A549 (cell line): Measurements from ENCODE around the gene SETD1B. TPM values are rescaled to one million over a fixed set of nuclear protein-coding genes. Genes with fewer than 3 reads are reported as not detected.

Experiments used
- ATAC-seq, 2 experiments: fragments of 200-7000 bp in 1 of 2; fragments of >200 bp in 1 of 2; cut with Nextera tagmentation in 1 of 2; cut with Tn5 transposase in 1 of 2; 3 replicates each; pipeline versions ENCODE4 v1.8.0 to v1.9.1; 2018 to 2020; ENCODE audit warnings: mild to moderate bottlenecking in 1 of 2, moderate library complexity in 1 of 2
- CTCF ChIA-PET: fragments of 300-600 bp; sonication (Branson Sonifier 250); formaldehyde crosslinking; extraction: SDS; loops from one replicate; lab custom pipeline; 2021; ENCODE audit warnings: antibody characterized with exemption, inconsistent platforms; lab: Yijun Ruan, JAX
- POLR2A ChIA-PET: fragments of 350-600 bp; formaldehyde crosslinking; extraction: SDS; loops from one replicate; lab custom pipeline; 2021; ENCODE audit warnings: antibody characterized with exemption, inconsistent platforms; lab: Yijun Ruan, JAX
- DNase-seq, 2 experiments: peaks; one replicate each; pipeline versions ENCODE4 v3.0.0 to v3.0.0-alpha.2; 2011 to 2016; ENCODE audit warnings: low read depth in 1 of 2, low spot score in 1 of 2
- FAIRE-seq: peaks from 2 replicates; lab custom pipeline; 2011; peaks lifted over from hg19 to GRCh38; lab: Jason Lieb, UNC
- H3K27ac ChIP-seq, 2 experiments: fragments of >200 bp; sonication (Bioruptor Twin); formaldehyde crosslinking; 3 replicates each; pipeline ENCODE4 v1.5.1; 2016 to 2017
- H3K4me1 ChIP-seq: fragments of >200 bp; sonication (Bioruptor Twin); formaldehyde crosslinking; 3 replicates; pipeline ENCODE4 v1.6.1; 2016
- H3K4me2 ChIP-seq: fragments of >200 bp; sonication (Bioruptor Twin); formaldehyde crosslinking; 3 replicates; pipeline ENCODE4 v1.6.1; 2016
- H3K4me3 ChIP-seq: fragments of >200 bp; sonication (Bioruptor Twin); formaldehyde crosslinking; 3 replicates; pipeline ENCODE4 v1.5.1; 2016
- H3K9me3 ChIP-seq: fragments of >200 bp; sonication (Bioruptor Twin); formaldehyde crosslinking; 3 replicates; pipeline ENCODE4 v1.6.1; 2016
- BHLHE40 ChIP-seq: IDR thresholded peaks from 2 replicates; pipeline ENCODE4 v1.6.1; 2012; ENCODE audit warnings: low read depth, low read length, inconsistent platforms
- CBX8 ChIP-seq: fragments of 200-600 bp; sonication (generic); IDR thresholded peaks from 2 replicates; pipeline ENCODE4 v1.6.1; 2016
- CEBPB ChIP-seq, 2 experiments: fragments of >200 bp in 1 of 2; sonication (Bioruptor Twin) in 1 of 2; formaldehyde crosslinking in 1 of 2; IDR thresholded peaks; 2 replicates each; pipeline ENCODE4 v1.6.1; 2012 to 2016
- EP300 ChIP-seq, 2 experiments: fragments of >200 bp; sonication (Bioruptor Twin); formaldehyde crosslinking; IDR thresholded peaks; 2 replicates in 1 of 2; 3 replicates in 1 of 2; pipeline ENCODE4 v1.6.1; 2016 to 2017
- ESRRA ChIP-seq: fragments of 150-350 bp; IDR thresholded peaks from 2 replicates; pipeline ENCODE4 v1.6.1; 2014; ENCODE audit warnings: mild to moderate bottlenecking, low read length, borderline replicate concordance
- FOSB ChIP-seq: fragments of 250-450 bp; sonication (Bioruptor Pico); IDR thresholded peaks from 2 replicates; pipeline ENCODE4 v1.5.0; 2020; ENCODE audit warnings: mild to moderate bottlenecking, moderate library complexity
- GATA3 ChIP-seq: IDR thresholded peaks from 2 replicates; pipeline ENCODE4 v1.6.1; 2012; ENCODE audit warnings: borderline replicate concordance
- HDAC2 ChIP-seq: fragments of 200-600 bp; sonication (generic); IDR thresholded peaks from 2 replicates; pipeline ENCODE4 v1.6.1; 2016
- HOXA7 ChIP-seq: fragments of 250-450 bp; sonication (Bioruptor Pico); IDR thresholded peaks from 2 replicates; pipeline ENCODE4 v1.5.0; 2020; ENCODE audit warnings: mild to moderate bottlenecking, moderate library complexity
- HOXB13 ChIP-seq: fragments of 250-450 bp; sonication (Bioruptor Pico); IDR thresholded peaks from 2 replicates; pipeline ENCODE4 v1.5.0; 2020; ENCODE audit warnings: low read depth, mild to moderate bottlenecking, moderate library complexity
- KDM1A ChIP-seq: fragments of 200-600 bp; sonication (generic); IDR thresholded peaks from 2 replicates; pipeline ENCODE4 v1.6.1; 2016; ENCODE audit warnings: low read depth, mild to moderate bottlenecking
- MAZ ChIP-seq: fragments of 150-350 bp; IDR thresholded peaks from 2 replicates; pipeline ENCODE4 v1.6.1; 2014; ENCODE audit warnings: antibody characterized with exemption, low read depth, low read length, borderline replicate concordance
- MYC ChIP-seq: IDR thresholded peaks from 2 replicates; pipeline ENCODE4 v1.6.1; 2012; ENCODE audit warnings: mild to moderate bottlenecking, inconsistent platforms, low read length, improper control_type of control experiment, borderline replicate concordance
- POLR2A ChIP-seq: IDR thresholded peaks from 2 replicates; pipeline ENCODE4 v1.6.1; 2012; ENCODE audit warnings: mild to moderate bottlenecking, low read length
- RARB ChIP-seq: fragments of 250-450 bp; sonication (Bioruptor Pico); IDR thresholded peaks from 2 replicates; pipeline ENCODE4 v1.8.0; 2021; ENCODE audit warnings: mild to moderate bottlenecking, moderate library complexity
- RNF2 ChIP-seq: fragments of 200-600 bp; sonication (generic); IDR thresholded peaks from 2 replicates; pipeline ENCODE4 v1.6.1; 2016; ENCODE audit warnings: low read depth, mild to moderate bottlenecking, antibody characterized with exemption, moderate library complexity, borderline replicate concordance
- SREBF2 ChIP-seq: fragments of 450-650 bp; IDR thresholded peaks from 2 replicates; pipeline ENCODE4 v1.6.1; 2014; ENCODE audit warnings: mild to moderate bottlenecking, moderate library complexity
- TFCP2L1 ChIP-seq: fragments of 250-450 bp; sonication (Bioruptor Pico); IDR thresholded peaks from 2 replicates; pipeline ENCODE4 v1.5.0; 2021; ENCODE audit warnings: mild to moderate bottlenecking
- ZC3H11A ChIP-seq: fragments of 450-650 bp; IDR thresholded peaks from 2 replicates; pipeline ENCODE4 v1.6.1; 2014; ENCODE audit warnings: antibody characterized with exemption, mild to moderate bottlenecking
- ZSCAN20 ChIP-seq: fragments of 250-450 bp; sonication (Bioruptor Pico); IDR thresholded peaks from 2 replicates; pipeline ENCODE4 v1.8.0; 2022; ENCODE audit warnings: mild to moderate bottlenecking, moderate library complexity
- WGBS: methylation state at CpG from one replicate; pipeline ENCODE4 v1.1.6; 2017; ENCODE audit errors: missing lambda C conversion rate; 5-methylcytosine and 5-hydroxymethylcytosine counted together
- polyA plus RNA-seq, 4 experiments: library from polyadenylated mRNA; depleted of rRNA in 3 of 4; stranded (reverse); fragments of >200 nt; fragmentation: RNase III in 1 of 4; extraction: RNeasy Plus Mini Kit Qiagen cat#74134 plus additional on column Dnase treatment in 1 of 4; gene quantifications; 2 replicates in 3 of 4; 3 replicates in 1 of 4; pipeline ENCODE4 v1.2.3, GENCODE V29; 2011 to 2017
- TF ChIP-seq, protein P1 (sequence below): fragments of 200-600 bp; sonication (generic); IDR thresholded peaks from 2 replicates; pipeline ENCODE4 v1.6.1; 2016; ENCODE audit warnings: antibody characterized with exemption, mild to moderate bottlenecking, moderate library complexity
- TF ChIP-seq, protein P2 (sequence below): IDR thresholded peaks from 2 replicates; pipeline ENCODE4 v1.6.1; 2012
- TF ChIP-seq, protein P3 (sequence below): fragments of >200 bp; sonication (Bioruptor Twin); formaldehyde crosslinking; IDR thresholded peaks from 3 replicates; pipeline ENCODE4 v1.5.1; 2016
- TF ChIP-seq, protein P4 (sequence below): fragments of >200 bp; sonication (Bioruptor Twin); formaldehyde crosslinking; IDR thresholded peaks from 3 replicates; pipeline ENCODE4 v1.6.1; 2016

The SETD1B gene
- polyA plus RNA-seq, 2 of the 4 experiments (the other 2 are of a cell fraction): 1.1 to 8.6 TPM

- H3K4me3 ChIP-seq: no peak overlapping the region
- H3K9me3 ChIP-seq: no peaks in the 10 kb centered on the region
- FAIRE-seq (no peak), DNase-seq (no peak), ATAC-seq (no peak)
- H3K4me1 ChIP-seq: no peaks in the 10 kb centered on the region
- 92% methylated on average over 8 of the region's 8 CpGs for WGBS
- no peak overlapping the region for H3K27ac ChIP-seq
- no peak for TF ChIP-seq CEBPB (IDR thresholded peaks at IDR 0.05)
- no peak for TF ChIP-seq GATA3
- TF ChIP-seq ESRRA: no peak
- no peak for TF ChIP-seq KDM1A
- TF ChIP-seq, protein P1, sequence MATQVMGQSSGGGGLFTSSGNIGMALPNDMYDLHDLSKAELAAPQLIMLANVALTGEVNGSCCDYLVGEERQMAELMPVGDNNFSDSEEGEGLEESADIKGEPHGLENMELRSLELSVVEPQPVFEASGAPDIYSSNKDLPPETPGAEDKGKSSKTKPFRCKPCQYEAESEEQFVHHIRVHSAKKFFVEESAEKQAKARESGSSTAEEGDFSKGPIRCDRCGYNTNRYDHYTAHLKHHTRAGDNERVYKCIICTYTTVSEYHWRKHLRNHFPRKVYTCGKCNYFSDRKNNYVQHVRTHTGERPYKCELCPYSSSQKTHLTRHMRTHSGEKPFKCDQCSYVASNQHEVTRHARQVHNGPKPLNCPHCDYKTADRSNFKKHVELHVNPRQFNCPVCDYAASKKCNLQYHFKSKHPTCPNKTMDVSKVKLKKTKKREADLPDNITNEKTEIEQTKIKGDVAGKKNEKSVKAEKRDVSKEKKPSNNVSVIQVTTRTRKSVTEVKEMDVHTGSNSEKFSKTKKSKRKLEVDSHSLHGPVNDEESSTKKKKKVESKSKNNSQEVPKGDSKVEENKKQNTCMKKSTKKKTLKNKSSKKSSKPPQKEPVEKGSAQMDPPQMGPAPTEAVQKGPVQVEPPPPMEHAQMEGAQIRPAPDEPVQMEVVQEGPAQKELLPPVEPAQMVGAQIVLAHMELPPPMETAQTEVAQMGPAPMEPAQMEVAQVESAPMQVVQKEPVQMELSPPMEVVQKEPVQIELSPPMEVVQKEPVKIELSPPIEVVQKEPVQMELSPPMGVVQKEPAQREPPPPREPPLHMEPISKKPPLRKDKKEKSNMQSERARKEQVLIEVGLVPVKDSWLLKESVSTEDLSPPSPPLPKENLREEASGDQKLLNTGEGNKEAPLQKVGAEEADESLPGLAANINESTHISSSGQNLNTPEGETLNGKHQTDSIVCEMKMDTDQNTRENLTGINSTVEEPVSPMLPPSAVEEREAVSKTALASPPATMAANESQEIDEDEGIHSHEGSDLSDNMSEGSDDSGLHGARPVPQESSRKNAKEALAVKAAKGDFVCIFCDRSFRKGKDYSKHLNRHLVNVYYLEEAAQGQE: no peak
- TF ChIP-seq SREBF2: no peak
- TF ChIP-seq RARB (CRISPR knock-in tag): no peak
- no peak for TF ChIP-seq HOXB13
- TF ChIP-seq HOXA7 (CRISPR knock-in tag): no peak
- TF ChIP-seq, protein P2, sequence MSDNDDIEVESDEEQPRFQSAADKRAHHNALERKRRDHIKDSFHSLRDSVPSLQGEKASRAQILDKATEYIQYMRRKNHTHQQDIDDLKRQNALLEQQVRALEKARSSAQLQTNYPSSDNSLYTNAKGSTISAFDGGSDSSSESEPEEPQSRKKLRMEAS: no peak
- no peak for TF ChIP-seq ZSCAN20 (CRISPR knock-in tag)
- no peak for TF ChIP-seq MAZ
- TF ChIP-seq, protein P3, sequence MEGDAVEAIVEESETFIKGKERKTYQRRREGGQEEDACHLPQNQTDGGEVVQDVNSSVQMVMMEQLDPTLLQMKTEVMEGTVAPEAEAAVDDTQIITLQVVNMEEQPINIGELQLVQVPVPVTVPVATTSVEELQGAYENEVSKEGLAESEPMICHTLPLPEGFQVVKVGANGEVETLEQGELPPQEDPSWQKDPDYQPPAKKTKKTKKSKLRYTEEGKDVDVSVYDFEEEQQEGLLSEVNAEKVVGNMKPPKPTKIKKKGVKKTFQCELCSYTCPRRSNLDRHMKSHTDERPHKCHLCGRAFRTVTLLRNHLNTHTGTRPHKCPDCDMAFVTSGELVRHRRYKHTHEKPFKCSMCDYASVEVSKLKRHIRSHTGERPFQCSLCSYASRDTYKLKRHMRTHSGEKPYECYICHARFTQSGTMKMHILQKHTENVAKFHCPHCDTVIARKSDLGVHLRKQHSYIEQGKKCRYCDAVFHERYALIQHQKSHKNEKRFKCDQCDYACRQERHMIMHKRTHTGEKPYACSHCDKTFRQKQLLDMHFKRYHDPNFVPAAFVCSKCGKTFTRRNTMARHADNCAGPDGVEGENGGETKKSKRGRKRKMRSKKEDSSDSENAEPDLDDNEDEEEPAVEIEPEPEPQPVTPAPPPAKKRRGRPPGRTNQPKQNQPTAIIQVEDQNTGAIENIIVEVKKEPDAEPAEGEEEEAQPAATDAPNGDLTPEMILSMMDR: no peak
- ChIA-PET POLR2A (no interaction called here), CTCF (interaction anchor here (1.1 to 72.2 kb wide), 4 partner anchors 10 to 60 kb away, joined by 3 to 2657 read pairs (median 9); partner anchors contain the start of genes PSMD9, RHOF and SETD1B)
- no peak overlapping the region for H3K4me2 ChIP-seq
Measured at GRCh38 chr12:121828306-121828705, 24.5 kb downstream of the SETD1B start.

GRCh38 chr12:121828826-121829225 is 25.0 kb downstream of the SETD1B start:
- H3K4me1 ChIP-seq: no peaks in the 10 kb centered on the region
- H3K4me3 ChIP-seq: no peak overlapping the region
- no peaks in the 10 kb centered on the region for H3K9me3 ChIP-seq
- TF ChIP-seq ZC3H11A: no peak
- no peak for TF ChIP-seq CBX8
- TF ChIP-seq MYC: no peak
- TF ChIP-seq HOXA7 (CRISPR knock-in tag): no peak
- no peak for TF ChIP-seq TFCP2L1 (CRISPR knock-in tag)
- no peak for TF ChIP-seq HDAC2
- no peak for TF ChIP-seq EP300 (IDR thresholded peaks at IDR 0.05)
- TF ChIP-seq BHLHE40: no peak
- no peak for TF ChIP-seq RNF2
- no peak for TF ChIP-seq POLR2A
- TF ChIP-seq FOSB (CRISPR knock-in tag): no peak
- TF ChIP-seq, protein P4, sequence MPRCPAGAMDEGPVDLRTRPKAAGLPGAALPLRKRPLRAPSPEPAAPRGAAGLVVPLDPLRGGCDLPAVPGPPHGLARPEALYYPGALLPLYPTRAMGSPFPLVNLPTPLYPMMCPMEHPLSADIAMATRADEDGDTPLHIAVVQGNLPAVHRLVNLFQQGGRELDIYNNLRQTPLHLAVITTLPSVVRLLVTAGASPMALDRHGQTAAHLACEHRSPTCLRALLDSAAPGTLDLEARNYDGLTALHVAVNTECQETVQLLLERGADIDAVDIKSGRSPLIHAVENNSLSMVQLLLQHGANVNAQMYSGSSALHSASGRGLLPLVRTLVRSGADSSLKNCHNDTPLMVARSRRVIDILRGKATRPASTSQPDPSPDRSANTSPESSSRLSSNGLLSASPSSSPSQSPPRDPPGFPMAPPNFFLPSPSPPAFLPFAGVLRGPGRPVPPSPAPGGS: no peak
- ATAC-seq: no peak
- H3K4me2 ChIP-seq: no peak overlapping the region
- H3K27ac ChIP-seq: no peak overlapping the region
- CTCF ChIA-PET: interaction anchor here (1.8 to 72.2 kb wide), 3 partner anchors 9 to 59 kb away, joined by 9 to 2657 read pairs (median 9); partner anchors contain the start of genes PSMD9, RHOF and SETD1B
- no peak for DNase-seq
- POLR2A ChIA-PET: no interaction called here
- no peak for FAIRE-seq
- WGBS: 85% methylated on average over 9 of the region's 9 CpGs
